HG02943 (cell line): Measurements from ENCODE around the gene NOP58.
"Not testable (repeated sequence)": the region's sequence is repeated elsewhere in the genome, so short reads cannot be mapped to it uniquely, and the experiment has no call there.

ENCODE experiments used
- ATAC-seq: cut with Tn5 transposase; IDR thresholded peaks from one replicate; pipeline ENCODE4 v1.9.1; 2021; ENCODE audit warnings: mild to moderate bottlenecking, low read depth, moderate library complexity; ENCODE audit not compliant: unreplicated experiment

Gene NOP58, protein sequence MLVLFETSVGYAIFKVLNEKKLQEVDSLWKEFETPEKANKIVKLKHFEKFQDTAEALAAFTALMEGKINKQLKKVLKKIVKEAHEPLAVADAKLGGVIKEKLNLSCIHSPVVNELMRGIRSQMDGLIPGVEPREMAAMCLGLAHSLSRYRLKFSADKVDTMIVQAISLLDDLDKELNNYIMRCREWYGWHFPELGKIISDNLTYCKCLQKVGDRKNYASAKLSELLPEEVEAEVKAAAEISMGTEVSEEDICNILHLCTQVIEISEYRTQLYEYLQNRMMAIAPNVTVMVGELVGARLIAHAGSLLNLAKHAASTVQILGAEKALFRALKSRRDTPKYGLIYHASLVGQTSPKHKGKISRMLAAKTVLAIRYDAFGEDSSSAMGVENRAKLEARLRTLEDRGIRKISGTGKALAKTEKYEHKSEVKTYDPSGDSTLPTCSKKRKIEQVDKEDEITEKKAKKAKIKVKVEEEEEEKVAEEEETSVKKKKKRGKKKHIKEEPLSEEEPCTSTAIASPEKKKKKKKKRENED

DNA sequence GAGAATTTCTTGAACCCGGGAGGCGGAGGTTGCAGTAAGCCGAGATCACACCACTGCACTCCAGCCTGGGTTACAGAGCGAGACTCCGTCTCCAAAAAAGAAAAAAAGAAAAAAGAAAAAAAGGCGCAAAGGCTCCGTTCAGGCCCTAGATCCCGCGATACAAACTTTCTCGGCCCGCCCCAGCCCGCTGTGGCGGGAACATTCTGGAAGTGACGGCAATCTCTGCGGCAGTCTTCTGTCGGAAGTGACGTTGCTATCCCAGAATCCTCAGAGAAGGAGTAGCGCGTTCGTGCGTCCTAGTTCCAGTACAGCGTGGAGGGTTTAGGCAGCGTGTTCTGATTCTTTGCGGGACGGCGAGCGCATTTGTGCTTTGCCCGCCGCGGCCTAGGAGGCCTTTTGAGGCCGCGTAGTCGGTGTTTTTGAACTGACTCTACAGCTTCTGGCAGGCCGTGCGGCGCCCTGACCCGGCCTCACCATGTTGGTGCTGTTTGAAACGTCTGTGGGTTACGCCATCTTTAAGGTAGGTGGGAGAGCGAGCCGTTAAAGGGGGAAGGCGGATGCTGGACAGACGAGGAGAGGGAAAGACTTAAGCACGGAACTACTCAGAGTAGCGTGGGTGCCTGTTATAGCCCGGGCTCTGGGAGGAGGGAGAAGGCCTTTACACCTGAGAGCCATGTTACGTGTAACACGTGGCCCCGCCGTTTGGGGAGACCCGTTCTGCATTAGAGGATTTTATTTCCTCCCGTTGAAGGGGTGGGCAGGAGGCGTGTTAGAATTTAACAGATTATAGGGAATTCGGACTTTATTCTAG lies at the start of gene NOP58:
TSS of gene NOP58 (plus strand) at position 297 of the 811 bp plus-strand sequence. CDS start at position 476, 179 bp downstream.
- peak; percentile 92 for ATAC-seq

DNA sequence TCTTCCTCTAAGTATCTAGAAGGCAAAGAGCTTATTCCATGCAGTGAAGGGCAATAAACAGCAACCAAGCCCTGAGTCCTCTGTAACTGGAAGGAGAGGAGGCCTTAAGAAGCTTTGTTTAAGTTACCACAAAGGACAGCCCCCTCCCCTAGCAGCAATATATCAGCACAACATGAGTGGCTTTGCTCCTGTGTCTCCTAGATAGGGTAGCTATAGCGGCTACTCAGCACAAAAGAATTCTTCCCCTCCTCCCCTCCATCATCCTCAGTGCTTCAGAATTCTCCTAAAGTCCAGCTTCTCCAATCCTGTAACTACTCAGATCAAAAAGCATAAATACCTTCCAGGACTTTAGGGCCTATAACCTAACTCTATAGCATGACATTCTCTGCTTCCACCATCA lies 43.7 kb upstream of the NOP58 start:
- no peak for ATAC-seq

DNA sequence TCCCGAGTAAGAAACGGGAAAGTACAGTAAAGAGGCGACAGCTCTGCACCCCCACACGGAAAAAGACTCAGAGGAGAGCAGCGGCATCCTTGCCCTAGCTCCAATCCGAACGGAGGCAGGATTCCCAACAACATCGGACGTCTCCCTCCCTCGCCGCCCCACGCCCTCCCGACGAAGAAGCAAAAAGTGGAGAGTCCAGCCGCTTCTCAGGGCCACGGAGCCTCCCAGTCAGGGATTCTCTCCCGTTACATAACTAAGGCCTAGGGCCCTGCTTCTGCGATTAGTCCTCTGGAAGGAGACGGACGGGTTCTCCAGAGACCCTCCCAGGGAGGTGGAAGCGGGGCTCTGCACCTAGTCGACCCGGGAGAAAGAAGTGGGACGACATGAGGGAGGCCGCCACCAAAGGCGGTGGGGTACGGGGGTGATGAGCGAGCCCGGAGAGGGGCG lies 27.8 kb upstream of the NOP58 start:
- peak; percentile 30 for ATAC-seq

DNA sequence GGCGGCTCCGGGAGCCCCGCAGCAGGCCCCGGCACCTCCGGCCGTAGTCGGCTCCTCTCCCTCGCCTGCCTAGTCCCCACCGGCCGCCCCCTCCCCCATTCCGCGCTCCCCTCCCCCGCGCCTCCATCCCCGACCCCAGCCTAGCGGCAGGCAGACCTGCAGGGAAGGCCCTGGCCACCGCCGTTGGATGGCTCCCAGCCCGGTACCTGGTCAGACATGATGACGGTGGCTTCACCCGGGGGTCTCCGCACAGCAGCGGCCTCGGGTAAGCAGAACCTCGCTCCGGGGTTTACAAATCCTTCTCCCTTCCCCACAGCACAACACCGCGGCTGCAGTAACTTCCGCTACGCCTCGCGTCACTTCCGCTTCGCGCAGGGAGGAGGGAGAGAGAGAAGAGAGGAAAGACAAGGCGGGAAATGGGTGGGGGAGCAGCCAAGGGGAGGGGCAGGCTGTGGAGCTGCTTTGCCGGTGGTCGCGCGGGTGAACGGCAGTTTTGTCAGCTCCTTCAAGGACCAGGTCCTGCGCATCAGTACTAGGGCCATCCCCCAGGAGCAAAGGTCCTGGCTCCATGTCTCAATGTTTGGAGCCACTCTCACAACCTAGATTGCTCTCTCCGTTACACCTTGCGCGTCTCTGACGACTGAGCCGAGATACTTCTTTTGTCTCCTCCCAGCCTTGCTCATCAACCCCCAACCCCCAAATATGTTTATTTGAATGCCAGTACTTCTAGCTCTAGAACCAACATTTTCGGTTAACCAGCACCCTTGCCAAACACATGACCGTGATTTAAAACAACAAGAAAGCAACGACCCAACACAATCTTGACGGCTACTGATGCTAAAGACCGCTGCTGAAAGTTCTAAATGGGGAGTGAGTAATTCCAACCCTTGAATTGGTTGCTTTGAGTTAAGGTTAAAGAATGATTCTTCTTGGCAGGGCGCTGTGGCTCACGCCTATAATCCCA lies 27.0 kb upstream of the NOP58 start, which contains the start of gene SUMO1:
TSS of gene SUMO1 (minus strand) at position 364 of the 964 bp plus-strand sequence. CDS start at position 218, 146 bp downstream.
- ATAC-seq: peak; percentile 96

DNA sequence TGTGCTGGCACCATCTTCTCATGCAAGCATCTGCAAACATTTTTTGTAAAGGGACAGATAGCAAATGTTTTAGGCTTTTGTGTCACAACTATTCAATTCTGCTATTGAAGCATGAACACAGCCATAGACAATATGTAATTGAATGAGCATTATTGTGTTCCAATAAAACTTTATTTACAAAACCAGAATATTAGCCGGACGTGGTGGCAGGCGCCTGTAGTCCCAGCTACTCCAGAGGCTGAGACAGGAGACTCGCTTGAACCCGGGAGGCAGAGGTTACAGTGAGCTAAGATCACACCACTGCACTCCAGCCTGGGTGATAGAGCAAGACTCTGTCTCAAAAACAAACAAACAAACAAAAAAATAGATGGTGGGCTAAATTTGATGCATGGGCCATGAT lies 17.9 kb upstream of the NOP58 start:
- ATAC-seq: not testable (repeated sequence)

DNA sequence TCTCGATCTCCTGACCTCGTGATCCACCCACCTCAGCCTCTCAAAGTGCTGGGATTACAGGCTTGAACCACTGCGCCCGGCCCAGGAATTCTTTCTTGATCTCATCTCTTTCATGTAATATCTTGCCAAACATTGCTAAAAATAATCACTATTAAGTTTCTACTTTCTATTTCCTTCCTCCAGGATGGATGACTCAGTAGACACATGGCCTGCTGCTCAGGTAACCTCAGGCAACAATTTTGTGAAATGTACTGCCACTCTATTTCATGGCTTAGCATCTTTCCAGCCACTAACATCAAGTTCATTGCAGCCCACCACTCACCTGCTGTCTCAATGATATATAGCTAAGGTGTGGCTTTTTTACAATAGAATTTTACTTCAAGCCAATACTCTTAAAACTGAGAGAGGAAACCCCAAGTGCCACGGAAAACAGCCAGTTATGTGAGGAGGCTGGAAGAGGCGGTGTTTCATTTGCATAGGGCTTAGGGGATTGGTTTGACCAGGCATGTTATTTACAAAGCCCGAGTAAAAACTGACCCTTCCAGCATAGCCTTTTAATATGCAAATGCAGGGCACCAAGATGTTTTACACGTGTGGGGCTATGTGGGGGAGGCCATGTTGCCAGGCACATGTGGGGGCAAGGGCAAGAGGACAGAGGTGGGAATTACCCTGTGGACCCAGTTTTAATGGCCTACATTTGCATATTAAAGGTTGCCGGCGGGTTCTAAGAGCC lies 15.9 kb upstream of the NOP58 start:
- no peak for ATAC-seq

DNA sequence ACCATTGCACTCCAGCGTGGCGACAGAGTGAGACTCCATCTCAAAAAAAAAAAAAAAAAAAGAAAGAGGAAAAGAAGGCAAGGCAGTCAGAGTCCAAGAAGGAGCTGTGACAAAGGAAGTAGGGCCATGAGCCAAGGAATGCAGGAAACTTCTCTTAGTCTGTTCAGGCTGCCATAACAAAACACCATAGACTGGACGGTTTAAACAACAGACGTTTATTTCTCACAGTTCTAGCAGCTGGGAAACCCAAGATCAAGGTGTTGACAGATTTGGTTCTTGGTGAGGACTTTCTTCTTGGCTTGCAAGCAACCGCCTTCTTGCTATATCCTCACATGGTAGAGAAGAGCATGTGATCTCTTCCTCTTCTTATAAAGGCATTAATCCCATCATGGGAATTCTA lies 14.1 kb upstream of the NOP58 start:
- ATAC-seq: no peak

DNA sequence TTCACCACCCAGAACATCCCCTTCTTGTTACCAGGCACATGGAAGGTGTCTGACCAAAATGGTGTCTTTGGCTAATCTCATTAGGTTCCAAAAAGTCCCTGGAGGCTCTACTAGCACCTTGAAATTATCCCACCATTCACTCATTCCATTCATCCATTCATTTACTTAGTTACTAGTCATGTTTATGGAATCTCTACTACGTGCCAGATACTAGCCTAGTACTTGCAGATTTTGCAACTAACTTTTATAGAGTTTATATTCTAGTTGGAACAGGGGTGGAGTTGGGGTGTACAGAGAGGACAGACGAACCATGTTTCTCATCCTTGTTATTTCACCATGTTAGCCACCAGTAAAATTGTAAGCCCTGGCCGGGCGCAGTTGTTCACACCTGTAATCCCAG lies 4.0 kb upstream of the NOP58 start:
- ATAC-seq: no peak

DNA sequence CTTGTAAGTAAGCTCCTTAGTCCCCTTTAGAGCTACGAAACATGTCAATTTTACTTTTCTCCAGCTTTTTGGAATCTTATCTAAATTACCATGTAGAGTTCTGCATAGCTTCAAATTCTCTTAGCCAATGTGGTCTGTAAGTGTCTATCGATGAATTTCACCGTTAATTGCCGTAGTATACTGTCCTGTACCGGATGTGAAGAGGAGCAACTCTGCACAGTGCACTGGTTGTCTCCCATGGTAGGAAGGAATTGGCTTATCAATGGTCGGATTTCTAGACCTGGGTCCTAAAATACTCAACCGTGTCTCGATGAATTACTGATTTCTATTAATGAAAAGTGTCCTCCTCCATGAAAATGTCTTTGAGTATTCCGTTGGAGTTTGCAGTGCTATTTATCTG lies 1.9 kb downstream of the NOP58 start:
- no peak for ATAC-seq

DNA sequence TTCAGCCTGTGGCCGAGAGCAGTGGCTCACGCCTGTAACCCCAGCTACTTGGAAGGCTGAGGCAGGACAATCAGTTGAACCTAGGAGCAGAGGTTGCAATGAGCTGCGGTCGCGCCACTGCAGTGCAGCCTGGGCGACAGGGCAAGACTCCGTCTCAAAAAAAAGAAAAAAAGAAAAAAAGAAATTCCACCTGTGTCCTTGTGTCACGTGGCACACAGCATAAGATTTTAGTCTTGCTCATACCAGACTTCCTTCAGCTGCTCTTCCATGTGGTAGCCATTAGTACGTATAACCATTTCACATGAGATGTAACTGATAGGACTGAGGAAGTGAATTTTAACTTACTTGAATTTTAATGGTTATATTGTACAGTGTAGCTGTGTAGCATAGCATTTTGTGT lies 4.0 kb downstream of the NOP58 start:
- no peak for ATAC-seq

DNA sequence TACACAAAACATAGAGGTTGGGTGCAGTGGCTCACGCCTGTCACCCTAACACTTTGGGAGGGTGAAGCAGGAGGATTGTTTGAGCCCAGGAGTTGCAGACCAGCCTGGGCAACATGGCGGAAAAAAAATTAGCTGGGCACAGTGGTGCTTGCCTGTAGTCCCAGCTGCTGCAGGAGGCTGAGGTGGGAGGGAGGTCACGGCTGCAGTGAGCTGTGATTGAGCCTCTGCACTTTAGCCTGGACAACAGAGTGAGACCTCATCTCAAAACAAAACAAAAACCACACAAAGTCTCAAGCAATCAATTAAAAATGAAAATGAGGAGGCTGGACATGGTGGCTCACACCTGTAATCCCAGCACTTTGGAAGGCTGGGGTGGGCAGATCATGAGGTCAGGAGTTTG lies 4.9 kb downstream of the NOP58 start:
- no peak for ATAC-seq

DNA sequence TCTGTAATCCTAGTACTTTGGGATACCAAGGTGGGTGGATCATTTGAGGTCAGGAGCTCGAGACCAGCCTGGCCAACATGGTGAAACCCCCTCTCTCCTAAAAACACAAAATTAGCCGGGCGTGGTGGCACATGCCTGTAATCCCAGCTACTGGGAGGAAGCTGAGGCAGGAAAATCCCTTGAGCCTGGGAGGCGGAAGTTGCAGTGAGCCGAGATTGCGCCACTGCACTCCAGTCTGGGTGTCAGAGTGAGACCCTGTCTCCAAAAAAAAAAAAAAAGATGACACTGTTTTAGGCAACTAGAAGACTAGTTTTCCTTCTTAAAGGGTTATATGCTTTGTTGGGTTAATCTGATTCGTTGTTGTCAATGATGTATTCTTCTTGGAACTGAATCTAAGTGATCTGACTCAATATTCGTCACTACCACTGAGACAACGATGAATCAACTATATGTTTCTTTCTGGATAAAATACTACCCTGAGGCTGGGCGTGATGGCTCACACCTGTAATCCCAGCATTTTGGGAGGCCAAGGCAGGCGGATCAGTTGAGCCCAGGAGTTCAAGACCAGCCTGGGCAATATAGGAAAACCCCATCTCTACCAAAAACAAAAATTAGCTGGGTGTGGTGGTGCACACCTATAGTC lies 10.6 kb downstream of the NOP58 start:
- not testable (repeated sequence) for ATAC-seq

DNA sequence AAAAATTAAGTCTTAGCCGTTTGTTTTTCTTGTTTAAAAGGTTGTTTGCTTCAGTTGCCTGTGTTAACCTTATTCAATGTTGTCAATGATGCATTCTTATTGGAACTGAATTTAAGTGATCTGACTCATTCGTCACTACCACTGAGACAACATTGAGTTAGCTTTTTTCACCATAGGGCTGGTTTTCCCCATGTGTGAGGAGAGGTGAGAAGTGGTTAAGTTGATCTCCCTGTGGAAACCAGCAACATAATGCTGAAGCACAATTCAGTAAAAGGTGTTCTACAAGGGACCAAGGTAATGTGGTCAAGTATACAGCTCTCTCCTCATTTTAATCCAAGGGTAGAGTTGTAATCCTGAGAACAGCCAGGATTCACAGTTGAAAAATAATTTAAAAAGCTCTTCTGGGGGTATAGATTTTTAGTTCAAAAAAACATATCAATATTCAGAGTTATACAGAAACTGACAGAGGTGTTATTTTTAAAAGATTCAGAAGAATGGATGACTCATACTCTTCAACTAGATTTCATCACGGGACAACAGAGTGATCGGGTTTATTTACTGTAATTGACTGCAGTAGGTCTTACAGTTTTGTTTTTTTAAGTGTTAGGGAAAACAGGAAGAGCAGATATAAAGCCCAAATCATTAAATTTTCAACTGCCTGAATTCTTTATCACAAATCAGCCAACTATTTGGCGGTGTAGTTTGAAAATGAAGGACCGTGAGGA lies 12.6 kb downstream of the NOP58 start:
- ATAC-seq: no peak

DNA sequence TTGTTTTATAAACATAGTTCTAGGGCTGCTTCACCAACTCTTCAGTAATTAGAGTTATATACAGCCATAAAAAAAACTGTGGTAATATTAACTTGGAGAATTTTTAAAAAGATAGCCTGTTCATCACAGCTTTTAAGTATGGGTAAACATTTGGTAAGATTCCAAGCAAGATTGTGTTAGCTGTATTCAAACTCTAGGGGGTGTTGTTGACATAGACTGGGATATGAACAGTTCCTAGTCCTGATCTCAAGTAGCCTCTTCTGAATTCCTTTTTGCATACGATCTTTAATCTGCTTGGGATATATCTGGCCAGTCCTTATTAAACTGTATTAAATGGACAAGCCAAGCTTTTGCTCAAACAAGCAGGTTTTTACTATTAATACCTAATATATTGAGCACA lies 13.4 kb downstream of the NOP58 start:
- no peak for ATAC-seq

DNA sequence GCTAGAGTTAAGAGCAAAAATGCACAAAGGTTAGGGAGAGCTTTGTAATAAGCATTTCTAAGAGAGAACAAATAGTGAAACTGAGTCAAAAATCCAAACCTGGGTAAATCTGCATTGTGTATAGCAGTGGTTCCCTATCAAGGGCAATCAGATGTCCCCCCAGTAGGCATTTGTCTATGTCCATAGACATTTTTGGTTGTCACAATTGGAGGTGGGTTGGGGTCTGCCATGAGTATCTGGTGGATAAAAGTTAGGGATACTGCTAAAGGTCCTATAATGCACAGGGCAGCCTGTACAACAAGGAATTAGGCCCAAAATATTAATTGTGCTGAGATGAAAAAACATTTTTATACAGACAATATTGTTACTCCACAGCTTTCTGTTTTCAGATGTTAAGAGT lies 21.0 kb downstream of the NOP58 start:
- ATAC-seq: no peak

DNA sequence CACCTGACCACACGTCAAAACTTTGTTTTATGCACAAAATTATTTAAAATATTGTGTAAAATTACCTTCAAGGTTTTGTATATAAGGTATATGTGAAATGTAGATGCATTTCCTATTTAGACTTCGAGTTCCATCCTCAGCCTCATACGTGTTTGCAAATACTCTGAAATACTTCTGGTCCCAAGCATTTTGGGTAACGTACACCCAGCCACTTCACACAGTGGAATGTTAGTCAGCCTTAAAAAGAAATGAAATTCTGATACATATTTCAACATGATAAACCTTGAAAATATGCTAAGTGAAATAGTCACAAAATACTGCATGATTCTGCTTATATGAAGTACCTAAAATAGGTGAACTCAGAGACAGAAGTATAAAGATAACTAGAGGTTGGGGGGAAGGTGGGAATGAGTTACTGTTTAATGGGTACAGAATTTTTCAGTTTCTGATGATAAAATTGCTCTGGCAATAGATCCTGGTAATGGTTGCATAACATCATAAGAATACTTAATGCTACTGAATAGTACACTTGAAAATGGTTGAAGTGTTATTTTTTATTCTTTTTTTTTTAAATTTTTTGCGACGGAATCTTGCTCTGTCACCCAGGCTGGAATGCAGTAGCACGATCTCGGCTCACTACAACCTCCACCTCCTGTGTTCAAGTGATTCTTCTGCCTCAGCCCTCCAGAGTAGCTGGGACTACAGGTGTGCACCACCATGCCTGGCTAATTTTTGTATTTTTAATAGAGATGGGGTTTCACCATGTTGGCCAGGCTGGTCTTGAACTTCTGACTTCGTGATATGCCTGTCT lies 24.0 kb downstream of the NOP58 start:
- ATAC-seq: no peak

DNA sequence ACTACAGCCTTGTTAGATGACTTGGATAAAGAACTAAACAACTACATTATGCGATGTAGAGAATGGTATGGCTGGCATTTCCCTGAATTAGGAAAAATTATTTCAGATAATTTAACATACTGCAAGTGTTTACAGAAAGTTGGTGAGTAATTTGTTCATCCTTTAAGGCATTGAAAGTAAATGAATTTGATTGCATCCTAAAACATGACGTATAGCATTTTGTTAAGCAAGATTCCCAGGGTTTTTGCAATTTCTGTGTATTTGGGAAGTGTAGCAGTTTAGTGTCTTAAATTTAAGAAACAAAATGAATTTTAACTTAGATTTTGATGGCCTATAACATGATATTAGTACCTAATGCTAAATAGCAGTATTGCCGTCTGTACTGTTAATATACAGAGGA lies 24.8 kb downstream of the NOP58 start:
- no peak for ATAC-seq

DNA sequence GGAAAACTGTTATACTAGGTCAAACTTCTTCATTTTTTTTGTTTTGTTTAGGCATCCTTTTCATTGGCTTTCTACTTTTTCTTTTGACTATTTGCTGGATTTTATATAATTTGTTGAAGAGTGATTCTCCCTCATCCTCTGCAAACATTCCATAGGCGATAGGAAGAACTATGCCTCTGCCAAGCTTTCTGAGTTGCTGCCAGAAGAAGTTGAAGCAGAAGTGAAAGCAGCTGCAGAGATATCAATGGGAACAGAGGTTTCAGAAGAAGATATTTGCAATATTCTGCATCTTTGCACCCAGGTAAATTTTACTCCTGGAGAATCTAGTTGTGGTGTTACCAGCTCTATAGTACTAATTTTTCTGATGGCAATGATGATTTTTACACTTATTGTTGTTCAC lies 25.4 kb downstream of the NOP58 start:
- ATAC-seq: no peak
